AG20443 (cell line): ENCODE data around the gene PLA2G7.

ENCODE experiments used
- DNase-seq: peaks from one replicate; pipeline ENCODE4 v3.0.0; 2012; ENCODE audit warnings: low spot score, mixed read lengths

Gene PLA2G7

DNA sequence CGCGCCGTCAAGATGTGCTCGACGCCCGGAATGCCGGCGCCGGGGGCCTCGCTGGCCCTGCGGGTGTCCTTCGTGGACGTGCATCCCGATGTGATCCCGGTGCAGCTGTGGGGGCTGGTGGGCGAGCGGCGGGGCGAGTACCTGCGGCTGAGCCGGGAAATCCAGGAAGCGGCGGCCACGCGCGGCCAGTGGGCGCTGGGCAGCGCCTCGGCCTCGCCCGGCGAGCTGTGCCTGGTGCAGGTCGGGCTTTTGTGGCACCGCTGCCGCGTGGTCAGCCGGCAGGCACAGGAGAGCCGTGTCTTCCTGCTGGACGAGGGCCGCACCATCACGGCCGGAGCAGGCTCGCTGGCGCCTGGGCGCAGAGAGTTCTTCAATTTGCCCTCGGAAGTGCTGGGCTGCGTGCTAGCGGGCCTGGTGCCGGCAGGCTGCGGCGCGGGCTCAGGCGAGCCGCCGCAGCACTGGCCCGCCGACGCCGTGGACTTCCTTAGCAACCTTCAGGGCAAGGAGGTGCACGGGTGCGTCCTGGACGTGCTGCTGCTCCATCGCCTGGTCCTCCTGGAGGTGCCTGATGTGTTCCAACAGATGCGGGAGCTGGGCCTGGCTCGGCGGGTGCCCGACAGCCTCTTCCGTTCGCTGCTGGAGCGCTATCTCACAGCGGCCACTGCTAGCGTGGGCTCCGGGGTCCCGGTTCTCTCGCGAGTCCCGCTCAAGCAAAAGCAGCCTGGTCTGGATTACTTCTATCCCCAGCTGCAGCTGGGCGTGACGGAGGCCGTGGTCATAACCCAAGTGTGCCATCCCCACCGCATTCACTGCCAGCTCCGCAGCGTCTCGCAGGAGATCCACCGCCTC is 46.8 kb downstream of the PLA2G7 start:
- DNase-seq, result no peak

DNA sequence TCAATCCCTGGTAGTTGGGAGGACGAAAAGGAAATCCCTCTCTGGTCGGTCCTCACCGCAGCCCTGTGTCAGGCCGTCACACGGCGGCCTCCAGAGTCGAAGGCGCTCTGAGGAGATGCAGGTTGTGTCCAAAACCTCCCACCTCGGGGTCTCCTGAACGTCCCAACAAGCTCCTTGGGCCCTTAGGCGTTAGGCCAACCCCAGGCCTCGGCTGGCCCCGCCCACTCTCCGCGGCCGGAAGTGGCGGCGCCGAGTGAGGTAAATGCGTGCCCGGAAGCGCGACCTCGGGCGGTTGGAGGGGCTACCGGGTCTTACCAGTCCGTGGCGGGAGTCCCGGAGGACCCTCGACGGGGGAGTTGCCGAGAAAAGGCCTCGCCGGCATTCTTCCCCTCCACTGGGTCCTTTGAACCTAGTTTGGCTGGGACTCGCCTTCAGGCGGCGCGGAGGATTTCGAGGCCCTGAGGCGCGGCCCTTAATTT is 47.5 kb downstream of the PLA2G7 start, which contains the start of gene TDRD6:
TSS of gene TDRD6 (plus strand) at position 267 of the 479 bp plus-strand sequence. CDS start 244 bp downstream, outside the sequence.
- no peak for DNase-seq

DNA sequence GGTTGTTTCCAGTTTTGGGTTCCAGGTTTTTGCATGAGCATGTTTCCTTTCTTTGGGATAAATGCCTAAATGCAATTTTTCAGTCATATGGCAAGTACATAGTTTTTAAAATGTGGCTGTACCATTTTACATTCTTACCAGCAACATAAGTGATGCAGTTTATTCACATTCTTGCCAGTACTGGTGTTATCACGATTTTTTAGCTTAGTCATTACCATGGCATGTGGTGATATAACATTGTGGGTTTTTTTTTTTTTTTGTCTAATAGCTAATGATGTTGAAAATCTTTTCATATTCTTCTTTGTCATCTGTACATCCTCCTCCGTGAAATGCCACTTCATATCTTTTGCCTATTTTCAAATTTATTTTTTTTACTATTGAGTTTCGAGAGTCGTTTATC is 50.4 kb downstream of the PLA2G7 start:
- no peak for DNase-seq

DNA sequence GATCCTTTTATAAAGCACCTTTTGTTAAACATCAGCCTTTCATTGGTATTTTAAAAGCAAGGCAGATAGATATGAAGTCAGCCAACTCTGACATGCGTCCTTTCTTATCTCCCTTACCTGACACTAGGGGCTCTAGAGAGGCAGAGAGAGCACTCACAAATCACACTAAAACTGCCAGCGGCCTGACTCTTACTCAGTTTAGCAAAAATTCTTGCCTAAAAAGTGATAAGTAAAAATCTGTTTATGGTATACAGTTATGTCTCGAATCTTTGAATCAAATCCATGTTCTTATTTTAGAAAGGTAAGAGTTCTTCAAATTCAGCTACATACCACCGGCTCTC is 57.9 kb downstream of the PLA2G7 start:
- DNase-seq, result no peak

DNA sequence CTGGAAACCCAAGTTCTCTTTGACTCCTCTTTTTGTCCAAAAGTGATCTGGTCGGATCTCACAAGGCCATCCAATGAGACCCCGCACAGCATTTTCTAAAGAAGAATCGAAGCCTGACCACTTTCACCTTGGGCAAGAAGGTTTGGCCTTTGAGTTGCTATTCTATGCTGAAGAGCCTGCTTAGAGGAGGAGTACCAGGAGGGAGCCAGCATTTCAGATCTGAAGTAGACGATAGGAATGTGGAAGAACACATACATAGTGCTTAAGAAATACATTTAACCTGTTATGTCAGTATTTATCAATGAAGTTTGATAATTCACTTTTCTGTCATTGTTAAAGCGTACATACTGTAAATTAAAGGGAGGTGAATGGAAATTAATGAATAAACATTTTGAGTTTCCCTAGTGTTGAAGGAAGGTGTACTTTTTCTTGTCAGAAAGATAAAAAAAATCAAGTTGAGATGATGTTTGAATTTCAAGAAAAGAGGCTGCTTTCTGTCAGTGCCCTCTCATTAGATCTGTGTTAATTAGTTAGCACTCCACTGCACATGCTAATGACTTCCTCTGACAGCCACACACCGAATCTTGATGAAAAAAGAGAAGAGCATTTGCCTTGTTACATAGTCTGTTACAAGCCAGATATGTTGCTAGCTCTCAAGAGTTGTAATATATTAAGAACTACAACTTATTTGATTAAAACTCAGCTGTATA is 58.4 kb downstream of the PLA2G7 start:
- no peak for DNase-seq

DNA sequence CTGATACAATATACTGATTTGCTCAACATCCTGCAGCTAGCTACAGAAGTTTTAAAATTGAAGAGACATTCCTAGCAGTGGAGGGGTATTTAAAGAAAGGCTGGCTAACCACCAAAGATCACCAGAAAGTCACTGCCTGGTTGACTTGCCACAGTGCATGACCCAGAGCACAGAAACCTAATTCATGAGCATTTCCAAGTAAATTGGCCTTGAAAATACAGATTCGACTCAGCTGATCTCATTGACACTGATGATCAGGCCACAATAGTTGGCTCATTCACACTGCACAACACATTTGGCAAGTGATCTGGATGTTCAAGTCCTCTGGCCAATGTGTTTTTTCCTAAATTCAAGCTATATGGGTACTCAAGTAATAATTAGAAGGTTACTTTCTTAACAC is 60.8 kb downstream of the PLA2G7 start:
- no peak for DNase-seq

DNA sequence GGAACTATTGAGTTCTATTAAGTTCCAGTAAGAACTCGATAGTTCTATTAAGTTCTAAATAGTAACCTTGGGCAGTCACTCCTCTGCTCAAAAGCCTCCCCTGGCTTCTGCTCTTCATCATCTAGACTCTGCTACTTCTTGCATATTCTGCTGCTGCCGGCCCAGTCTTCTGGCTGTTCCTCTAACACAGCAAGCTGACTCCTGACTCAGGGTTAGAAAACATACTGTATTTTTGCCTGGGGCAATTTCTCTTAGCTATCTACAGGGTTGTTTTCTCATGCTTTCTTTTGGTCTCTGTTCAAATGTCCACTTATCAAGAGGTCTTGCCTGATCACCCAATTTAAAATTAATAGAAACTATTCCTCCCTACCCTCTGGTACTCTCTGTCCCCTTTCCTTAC is 67.8 kb downstream of the PLA2G7 start:
- no peak for DNase-seq

DNA sequence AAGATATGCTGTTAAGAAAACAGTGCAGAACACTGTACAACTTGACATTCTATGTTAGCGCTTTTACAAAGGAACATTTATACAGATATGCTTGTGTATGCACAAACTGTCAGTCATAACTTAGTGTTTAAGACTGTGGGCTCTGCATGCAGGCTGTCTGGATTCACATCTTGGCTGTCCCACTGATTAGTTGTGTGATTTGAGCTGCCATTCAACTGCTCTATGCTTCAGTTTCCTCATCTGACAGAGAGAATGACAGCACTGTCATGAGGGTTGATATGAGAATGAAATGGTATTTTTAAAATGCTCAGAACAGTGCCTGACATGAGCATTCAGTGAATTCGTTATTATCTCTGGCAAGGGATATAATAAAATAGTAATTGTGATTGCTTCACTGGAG is 73.7 kb downstream of the PLA2G7 start:
- no peak for DNase-seq

DNA sequence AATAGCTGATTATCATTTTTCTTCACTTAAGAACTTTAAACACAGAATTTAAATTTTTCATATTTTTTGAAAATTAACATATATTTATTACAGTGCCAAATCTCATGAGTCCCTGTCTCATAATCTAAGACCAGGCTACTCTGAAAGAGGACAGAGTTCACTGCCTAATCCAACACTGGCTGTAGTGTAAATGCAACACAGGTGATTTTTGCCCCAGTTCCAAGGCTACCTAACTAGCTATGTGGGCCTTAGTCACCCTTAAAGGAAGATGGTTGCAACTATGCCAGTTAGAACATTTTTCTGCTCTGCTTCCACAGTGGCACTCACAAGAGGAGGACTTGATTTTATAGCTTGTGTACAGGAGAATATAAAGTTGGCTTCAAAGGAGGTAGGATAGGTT is 77.5 kb downstream of the PLA2G7 start:
- no peak for DNase-seq

DNA sequence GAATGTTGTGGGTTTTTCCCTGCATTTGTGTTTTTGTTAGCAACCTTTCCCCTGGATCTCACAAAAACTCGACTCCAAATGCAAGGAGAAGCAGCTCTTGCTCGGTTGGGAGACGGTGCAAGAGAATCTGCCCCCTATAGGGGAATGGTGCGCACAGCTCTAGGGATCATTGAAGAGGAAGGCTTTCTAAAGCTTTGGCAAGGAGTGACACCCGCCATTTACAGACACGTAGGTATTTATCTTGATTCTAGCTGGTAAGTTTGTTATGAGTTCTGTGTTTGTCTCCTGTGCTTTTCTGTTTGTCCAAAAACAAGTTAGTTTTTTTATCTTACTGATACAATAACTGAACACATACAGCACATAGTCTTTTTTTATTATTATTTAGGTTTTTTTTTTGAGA is 79.4 kb downstream of the PLA2G7 start:
- DNase-seq, result no peak
